Fibroblast of skin of right quadriceps (primary cell): ENCODE results near the gene CPSF3.

ENCODE experiments used
- DNase-seq: peaks from one replicate; pipeline ENCODE4 v3.0.0-alpha.2; 2013

CPSF3 gene

DNA sequence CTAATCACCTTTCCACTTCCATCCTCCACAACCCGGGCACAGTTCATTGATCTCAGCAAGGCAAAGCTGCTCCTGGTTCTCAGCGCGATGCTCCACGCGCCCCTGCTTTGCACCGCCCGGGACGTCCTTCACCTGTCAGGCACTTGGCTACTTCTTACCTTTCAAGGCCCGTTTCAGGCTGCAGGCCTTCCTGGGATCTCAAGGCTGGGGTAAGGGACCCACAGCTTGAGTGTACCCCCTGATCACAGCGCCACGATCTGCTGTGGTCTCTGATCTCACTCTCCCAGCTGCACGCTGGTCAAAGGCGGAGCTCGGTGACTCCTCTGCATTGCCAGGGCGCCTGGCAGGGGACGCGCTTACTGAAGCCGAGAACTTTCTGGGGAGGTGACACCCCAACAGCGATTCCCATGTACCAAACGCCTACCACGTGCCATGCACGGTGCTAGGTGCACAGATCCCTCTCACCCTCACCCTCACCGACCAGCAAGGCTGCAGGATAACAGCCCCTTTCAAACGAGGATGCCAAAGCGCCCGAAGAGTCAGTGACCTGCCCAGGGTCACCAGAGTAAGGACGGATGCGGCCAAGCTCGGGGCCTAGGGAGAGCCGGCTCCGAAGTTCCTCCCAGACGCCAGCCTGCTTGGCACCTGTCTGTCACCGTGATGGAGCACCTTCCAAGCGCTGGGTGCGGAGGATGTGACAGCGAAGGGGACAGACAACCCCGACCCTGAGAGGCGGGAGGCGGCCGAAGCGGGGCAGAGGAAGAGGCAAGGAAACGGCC, 944 bp upstream of the CPSF3 start:
- no peak for DNase-seq

DNA sequence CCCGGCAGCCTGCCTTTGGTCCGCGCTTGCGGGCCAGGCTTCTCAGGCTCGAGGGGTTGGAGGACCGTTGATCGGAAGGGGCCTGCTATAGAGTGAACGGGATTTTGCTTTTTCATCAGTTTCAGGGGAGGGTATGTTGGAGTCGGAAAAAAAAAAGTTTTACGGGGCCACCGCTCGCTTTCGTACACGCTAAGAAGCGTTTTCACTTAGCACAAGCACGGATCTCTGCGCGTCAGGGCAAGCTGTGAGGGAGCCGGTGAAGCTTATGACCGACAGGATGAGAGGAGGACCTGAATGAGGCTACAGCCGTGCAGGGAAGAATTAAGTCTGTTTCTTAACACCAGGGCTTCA, 443 bp downstream of the CPSF3 start:
- DNase-seq: no peak

DNA sequence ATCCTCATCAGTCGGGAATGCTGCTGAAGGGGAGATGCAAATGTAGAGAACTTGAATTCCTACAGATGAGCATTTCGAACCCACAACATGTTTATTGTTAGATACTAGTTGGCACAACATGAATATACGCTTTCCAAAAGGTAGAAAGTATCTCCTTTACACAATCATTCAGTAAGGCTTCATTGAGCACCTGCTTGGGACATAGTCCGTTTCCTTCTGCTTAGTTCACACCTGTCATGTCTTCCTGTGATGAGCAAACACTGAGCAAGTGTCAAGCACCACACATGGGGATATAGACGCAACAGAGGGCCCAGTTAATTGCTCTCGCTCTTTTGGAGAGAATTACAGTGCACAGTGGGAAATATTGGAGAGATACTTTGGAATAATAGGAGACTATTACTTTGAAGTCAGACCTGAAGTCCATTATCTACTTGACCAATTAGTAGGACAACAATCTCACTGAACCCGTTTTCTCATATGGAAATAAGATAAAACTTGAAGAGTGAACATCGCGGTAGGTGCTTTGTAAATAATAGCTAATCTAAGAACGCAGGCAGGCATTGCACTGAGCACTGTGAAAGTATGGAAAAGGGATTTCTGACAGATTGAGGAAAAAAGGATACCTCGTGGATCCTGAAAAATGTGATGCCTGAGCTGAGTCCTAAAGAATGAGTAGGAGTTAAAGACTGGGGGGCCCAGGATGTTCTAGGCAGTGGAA, 1.2 kb downstream of the CPSF3 start:
- DNase-seq: no peak

DNA sequence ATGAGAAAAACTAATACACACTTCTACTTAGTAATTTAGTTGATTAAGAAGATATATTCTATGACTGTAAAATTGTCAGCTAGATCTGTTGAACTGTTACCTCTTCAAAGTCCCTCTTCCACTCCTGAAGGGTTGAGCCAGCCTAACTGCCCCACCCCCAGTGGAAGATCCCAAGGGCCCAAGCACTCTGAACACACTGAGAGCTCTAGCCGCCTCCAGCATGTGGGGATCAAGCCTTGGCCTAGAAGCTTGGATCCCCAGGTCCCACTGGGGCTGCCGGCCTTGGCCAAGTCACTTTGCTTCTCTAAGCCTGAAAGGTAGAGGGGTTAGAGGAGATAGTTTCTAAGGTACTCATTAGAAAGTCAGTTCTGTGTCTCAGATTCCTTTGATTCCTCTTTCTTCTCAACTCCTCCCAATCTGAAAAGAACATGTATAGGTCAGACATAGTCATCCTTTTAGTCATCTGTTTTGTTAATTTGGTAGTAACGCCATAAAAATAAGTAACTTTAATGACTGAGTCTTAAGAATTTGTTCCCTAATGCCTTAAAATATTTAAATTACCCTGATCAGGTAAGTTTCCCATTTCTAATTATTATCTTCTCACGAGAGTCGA, 5.6 kb downstream of the CPSF3 start:
- no peak for DNase-seq

DNA sequence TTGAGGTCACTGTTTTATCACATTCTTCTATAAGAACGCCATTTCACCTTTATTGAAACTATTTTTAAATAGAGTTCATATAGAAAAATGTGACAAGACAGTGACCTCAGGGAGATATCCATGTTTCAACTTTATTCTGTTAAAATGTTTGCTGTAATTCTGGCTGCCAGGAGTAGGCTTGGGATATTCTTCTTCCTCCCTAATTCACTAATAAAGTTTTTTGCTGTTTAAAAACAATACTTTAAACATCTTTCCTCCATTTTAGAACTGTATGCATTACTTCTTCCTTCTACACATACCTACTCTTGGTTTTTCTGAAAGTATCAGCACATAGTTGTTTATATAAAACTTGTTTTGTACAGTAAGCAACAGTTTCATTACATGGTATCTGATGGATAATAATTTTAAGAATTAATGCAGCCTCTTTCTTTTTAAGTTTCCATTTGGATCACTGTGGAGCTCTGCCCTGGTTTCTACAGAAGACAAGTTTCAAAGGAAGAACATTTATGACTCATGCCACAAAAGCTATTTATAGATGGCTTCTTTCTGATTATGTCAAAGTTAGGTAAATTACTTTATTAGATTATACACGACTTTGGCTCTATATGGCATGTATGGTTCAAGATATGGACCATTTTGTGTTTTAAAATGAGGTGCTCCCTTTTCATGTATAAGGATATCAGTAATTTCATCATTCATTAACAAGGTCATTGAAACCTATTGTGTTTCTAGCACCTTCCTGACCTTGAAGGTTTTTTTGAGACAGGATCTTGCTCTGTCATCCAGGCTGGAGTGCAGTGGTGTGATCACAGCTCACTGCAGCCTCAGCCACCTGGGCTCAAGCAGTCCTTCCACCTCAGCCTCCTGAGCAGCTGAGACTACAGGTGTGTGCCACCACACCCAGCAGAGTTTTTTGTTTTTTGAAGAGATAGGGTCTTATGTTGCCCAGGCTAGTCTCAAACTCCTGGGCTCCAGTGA, 7.2 kb downstream of the CPSF3 start:
- DNase-seq: no peak

DNA sequence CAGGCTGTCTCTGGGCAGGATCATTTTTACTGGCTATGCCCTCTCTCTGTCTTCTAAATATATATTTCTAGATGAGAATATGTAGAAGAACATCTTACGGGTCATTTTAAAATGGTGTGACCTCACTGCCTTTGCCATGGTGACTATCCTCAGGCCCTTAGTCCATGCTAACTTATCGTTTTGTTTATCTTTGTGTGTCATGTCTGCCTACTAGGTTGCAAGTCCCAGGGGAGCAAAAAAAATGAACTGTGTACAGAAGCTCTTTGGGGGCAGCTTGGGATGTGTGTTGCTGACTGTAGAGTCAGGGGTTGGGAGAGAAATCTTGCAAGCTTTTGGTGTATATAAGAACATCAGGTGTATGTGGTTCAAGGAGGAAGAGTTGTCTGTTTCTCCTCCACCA, 11.0 kb downstream of the CPSF3 start:
- DNase-seq: no peak

DNA sequence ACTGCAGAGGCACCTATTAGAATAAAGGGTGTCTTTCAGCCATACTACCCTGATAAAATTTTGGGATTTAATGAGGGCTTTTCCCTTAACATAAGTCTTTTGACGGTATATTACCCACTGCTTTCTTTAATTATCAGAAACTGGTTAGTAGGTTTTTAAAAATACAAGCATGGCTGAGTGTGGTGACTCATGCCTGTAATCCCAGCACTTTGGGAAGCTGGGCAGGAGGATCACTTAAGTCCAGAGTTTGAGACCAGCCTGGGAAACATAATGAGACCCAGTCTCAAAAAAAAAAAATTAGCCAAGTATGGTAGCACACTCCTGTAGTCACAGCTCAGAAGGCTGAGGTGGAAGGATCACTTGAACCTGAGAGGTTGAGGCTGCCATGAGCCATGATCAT, 16.1 kb downstream of the CPSF3 start:
- no peak for DNase-seq

DNA sequence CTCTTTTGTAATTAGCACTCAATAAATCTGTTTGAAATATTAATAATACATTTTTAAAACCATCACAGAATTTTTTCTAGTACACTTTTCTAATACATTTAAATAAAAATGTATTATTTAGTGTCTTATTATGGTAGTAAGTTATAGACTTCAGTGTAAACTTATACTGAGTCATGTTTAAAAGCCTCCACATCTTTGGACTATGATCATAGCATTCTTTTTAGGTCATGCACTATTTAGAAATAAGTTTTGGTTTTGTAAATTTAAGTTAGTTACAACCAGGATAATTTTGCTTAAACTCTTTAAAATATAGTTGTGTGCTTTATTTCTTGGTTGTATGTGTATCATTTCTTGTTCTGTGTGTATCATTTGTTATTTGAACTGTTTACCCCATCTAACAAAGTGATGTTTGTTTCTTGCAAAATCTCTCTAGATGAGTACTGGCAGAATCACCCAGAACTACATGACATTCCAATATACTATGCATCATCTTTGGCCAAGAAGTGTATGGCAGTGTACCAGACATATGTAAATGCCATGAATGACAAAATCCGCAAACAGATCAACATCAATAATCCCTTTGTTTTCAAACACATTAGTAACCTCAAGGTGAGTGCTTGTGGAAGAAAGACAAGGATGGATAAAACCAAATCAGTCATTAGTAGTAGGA, 16.7 kb downstream of the CPSF3 start:
- DNase-seq: peak; percentile 55

DNA sequence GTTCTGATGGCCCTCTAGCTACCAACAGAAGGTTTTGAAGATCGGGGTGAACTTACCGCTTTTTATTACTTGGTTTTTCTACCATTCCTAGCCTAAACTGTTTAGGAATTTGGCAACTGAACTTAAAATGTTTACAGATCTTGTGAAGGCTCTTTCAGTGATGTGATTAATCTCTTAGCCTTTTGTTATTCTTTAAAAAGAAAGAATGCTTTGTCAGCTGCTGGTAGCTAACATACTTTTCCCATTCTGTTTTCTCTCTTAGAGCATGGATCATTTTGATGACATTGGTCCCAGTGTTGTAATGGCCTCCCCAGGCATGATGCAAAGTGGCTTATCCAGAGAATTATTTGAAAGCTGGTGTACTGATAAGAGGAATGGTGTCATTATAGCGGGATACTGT, 18.1 kb downstream of the CPSF3 start:
- DNase-seq: no peak

DNA sequence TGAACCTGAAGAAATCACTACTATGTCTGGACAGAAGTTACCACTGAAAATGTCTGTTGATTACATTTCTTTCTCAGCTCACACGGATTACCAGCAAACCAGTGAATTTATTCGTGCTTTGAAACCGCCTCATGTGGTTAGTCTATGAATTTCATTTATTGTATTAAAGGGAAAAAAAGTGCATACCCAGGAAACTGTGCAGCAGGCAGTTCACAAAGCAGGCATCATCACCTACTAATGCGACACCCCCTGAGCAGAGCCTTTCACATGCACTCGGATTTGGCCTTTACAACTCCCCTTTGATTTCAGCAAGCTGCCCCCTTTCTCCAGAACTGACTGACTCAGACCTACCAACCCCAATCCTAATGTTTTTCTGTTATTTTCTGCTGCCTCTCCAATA, 20.1 kb downstream of the CPSF3 start:
- no peak for DNase-seq

DNA sequence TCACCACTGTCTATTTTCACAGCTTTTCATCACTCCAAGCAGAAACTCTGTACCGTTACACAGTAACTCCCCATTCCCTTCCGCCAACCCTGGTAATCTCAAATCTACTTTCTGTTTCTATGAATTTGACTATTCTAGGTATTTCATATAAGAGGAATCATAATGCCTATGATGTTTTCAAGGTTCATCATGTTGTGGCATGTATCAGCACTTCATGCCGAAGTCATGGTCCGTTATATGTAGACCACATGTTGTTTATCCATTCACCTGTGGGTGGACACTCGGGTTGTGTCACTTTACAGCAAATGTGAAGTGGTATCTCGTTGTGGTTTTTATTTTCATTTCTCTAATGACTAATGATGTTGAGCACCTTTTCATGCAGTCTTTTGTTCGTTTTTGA, 21.6 kb downstream of the CPSF3 start:
- no peak for DNase-seq

DNA sequence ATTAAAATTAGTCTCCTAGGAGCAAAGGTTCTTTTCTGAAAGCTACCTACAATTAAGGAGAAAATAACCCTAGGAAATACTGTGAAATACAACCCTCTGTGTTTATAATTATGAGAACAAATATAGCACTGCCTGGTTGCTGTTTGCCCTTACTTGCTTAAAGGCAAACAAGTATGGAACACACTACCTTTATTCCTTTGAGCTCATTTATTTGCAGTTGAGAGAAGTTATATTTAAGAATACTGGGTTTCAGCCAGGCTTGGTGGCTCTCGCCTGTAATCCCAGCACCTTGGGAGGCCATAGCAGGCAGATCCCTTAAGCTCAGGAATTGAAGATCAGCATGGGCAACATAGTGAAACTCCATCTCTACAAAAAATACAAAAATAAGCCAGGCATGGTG, 27.8 kb downstream of the CPSF3 start:
- no peak for DNase-seq

DNA sequence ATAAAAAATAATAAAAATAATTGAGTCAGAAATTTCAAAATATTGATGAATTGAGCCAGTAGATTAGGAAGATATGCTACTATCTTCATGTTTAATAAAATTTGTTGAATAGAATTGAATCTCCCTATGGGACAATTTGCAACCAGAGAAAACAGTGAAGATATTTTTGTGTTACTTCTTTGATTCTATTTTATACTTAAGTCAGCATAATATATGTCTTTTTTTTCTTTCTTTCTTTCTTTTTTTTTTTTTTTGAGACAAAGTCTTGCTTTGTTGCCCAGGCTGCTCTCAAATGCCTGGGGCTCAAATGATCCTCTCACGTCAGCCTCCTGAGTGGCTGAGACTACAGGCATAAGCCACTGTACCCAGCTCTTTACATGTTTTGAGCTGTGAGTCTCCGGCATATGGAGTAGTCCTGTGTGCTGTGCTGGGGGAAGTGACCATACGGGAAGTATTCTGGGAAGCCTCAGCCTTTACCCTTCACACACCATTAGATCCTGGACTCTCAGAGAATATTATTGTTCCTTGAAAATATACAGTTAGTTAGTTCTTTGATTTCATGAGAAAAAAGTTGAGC, 37.1 kb downstream of the CPSF3 start:
- no peak for DNase-seq

DNA sequence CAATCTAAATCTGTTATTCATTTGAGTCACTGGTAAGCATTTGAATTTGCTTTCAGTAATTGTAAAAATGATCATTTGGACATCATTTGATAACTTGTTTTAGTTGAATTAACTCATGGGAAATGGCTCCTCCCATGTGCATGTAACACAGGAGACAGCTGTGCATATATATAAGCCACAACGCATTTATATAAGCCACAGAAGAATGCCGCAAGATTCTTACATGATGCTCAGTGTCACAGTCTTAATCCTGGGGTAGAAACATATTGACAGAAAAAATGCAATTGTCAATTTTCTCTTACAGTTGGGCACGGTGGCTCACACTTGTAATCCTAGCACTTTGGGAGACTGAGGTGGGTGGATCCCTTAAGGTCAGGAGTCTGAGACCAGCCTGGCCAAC, 37.6 kb downstream of the CPSF3 start:
- no peak for DNase-seq

DNA sequence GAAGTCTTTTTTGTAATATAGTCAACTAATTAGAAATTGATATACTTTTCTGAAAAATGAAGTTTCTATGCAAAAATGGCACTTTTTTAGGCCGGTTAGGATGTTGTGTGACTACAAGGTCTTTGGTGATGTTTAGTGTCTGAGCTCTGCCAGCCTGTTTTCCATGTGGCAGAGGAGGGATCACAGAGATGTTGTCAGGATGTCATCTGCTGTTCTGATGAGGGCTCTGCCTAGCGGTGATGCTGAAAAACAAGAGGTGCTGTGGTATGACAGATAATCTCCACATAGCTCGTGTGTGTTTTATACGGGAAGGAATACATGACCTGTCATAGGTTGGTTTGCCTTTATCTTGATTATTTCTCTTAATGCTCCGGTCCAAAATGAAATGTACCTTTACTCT, 38.9 kb downstream of the CPSF3 start:
- no peak for DNase-seq

DNA sequence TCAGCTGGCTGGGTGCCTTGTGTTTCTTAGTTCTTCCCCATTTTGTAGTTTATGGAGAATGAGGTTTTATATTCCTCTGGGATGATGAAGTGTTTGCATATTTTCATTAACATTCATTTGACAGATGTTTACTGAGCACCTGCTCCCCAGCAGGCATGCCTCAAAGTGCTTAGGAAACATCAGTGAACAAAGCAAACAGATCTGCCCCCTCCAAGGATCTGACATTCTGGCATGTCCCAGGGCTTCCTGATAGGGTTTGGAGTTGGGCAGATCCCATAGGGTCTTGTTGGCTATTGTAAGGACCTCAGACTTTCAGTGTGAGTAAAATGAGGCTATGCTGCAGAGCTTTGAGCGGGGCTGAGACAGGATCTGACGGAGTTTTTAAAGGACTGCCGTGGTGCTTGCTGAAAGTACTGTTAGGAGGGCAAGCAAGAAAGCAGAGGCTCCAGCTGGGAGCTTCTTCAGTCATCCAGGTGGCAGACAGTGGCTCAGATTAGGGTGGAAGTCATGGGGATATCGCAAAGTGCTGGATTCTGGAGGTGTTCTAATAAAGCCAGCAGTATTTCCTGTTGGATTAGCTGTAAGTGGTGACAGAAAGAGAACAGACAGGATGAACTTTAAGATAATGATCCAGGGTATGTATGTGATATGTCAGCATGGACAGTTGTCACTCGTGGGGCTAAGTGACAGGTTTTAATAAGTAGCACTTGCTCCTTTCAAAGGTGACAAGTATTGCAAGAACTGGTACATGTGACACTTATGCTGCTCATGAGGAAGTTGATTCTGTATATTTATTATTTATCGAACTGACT, 39.6 kb downstream of the CPSF3 start:
- no peak for DNase-seq

DNA sequence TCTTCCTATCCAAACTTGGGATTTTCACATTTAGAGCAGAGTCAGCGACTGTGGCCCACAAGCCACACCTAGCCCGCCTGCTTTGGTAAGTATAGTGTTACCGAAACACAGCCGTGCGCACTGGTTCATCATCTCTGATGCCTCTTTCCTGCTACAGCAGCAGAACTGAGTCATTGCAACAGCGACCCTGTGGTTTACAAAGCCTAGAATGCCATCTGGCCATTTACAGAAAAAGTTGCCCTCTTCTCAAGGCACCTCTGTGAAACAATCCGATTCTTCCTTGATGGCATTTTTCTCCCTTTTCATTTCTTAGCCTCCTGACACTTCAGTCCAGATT, 40.2 kb downstream of the CPSF3 start:
- peak; percentile 21 for DNase-seq

DNA sequence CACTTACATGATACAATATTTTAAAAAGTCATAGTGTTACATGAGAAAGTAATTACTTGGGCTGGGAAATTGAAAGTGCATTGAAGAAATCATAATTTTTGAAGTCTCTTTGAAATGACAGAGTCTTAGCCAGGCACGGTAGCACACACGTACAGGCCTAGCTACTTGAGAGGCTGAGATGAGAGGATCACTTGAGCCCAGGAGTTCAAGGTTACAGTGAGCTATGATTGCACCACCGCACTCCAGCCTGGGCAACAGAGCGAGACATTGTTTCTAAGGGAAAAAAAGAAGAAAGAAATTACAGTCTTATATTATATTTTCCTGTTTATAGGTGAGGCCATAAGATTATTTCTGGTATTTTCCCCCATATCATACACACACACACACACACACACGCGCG, 41.7 kb downstream of the CPSF3 start:
- DNase-seq: no peak

DNA sequence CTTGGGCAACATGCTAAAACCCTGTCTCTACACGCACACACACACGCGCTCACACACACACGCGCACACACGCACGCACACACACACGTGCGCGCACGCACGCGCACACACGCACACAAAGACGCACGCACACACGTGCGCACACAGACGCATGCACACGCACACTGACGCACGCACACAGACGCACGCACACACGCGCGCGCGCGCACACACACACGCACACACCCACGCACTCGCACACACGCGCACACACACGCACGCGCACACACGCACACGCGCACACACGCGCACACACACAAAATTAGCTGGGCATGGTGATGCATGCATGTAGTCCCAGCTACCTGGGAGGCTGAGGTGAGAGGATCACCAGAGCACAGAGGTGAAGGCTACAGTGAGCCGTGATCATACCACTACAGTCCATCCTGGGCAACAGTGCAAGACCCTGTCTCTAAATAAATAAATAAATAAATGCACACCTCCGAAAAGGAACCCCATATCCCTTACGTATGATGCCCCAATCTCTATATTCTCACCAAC, 42.8 kb downstream of the CPSF3 start:
- DNase-seq: no peak

DNA sequence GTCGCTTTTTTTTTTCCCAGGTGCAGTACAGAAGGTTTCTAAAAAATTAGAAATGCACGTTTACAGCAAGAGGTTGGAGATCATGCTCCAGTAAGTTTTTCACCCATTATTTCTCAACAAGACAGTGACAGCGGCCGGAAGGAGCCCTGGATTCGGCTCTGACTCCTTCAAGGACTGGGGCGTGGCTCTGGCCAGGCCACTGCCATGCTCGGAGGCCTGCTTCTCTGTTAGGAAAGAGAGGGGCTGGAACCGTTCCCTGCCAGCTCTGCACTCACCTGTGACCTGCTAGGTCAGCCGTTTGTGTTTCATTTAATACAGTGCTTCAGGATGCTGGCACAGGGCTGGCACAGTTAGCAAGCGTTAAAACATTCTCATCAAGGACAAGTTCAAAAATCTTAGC, 44.2 kb downstream of the CPSF3 start:
- DNase-seq: no peak

DNA sequence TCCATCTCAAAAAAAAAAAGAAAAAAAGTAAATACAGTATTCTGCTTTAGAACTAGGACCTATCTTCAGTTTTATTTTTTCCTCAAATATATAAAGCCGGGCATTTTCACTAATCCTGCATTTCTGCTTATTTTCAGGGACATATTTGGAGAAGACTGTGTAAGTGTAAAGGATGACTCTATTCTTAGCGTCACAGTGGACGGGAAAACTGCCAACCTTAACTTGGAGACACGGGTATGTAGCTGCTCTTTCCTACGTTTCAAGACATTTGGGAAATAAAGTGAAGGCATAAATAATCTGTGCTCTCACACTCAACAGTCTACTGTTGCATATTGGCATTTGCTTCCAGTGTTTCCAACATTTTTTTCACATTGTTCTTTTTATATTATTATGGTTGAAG, 47.8 kb downstream of the CPSF3 start:
- DNase-seq: no peak
